Thyroid gland (tissue), 4 donors: ENCODE measurements around the gene HOXB2.

Source experiments
- CTCF ChIP-seq, 6 experiments: fragments of 200-600 bp in 3 of 6; fragments of 450-650 bp in 3 of 6; sonication (generic) in 3 of 6; IDR thresholded peaks; one replicate each; pipeline ENCODE4 v1.5.1; 2016 to 2019; ENCODE audit warnings: antibody characterized with exemption in 6 of 6, mild to moderate bottlenecking in 2 of 6, inconsistent platforms in 1 of 6, moderate library complexity in 1 of 6
- POLR2A ChIP-seq, 2 donors: fragments of 450-650 bp; IDR thresholded peaks; one replicate each; pipeline ENCODE4 v1.6.1; 2017; ENCODE audit warnings: antibody characterized with exemption in 2 of 2, mild to moderate bottlenecking in 2 of 2, moderate library complexity in 1 of 2

DNA sequence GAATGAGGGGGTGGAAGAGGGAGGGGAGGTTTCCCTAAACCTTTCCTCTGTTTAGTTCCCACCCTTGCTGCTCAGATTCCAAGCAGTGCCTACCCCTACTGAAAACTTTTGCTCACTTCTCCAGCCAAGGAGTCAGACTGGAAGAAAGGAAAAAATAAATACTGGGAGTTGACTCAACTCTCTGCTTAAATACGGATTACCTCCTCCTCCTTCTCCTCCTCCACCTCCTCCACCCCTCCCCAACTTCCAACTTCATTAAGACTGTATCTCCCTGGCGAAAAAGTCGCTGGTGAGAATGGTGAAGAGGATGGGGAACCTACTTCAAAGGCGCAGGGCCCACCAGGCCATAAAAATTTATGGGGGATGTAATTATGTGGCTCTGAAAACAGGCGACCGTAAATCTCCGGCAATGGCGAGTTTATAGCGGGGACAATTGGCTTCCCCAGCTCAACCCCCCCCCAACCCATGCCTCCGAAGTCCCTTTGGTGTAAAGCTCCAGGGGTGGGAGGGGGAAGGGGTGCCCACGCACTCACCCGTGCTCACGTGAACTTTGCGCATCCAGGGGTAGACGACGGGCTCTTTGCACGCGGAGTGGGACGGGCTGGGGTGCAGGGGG lies 32.5 kb upstream of the HOXB2 start:
- no peak for TF ChIP-seq POLR2A (IDR thresholded peaks at IDR 0.05)
- no peak for TF ChIP-seq CTCF (IDR thresholded peaks at IDR 0.05)
